ENCODE data around the gene STK24.

GRCh38 chr13:98580420-98580819 is 3.5 kb upstream of the STK24 start:
- TF ChIP-seq CTCF (IDR thresholded peaks at IDR 0.05; ENCODE audit: insufficient read depth, low read length, poor library complexity, severe bottlenecking) (no peak), EZH2phosphoT487 (conservative IDR thresholded peaks at IDR 0.05; ENCODE audit: low read length) (no peak)

Data from SU-DHL-6 (cell line).